NCI-H226 (cell line): ENCODE measurements around the gene PTMS.
A peak's percentile ranks its signal among the peaks of the same experiment; 100 is the strongest.

Source experiments
- DNase-seq: peaks from one replicate; pipeline ENCODE4 v3.0.0-alpha.2; 2015

The PTMS gene

DNA sequence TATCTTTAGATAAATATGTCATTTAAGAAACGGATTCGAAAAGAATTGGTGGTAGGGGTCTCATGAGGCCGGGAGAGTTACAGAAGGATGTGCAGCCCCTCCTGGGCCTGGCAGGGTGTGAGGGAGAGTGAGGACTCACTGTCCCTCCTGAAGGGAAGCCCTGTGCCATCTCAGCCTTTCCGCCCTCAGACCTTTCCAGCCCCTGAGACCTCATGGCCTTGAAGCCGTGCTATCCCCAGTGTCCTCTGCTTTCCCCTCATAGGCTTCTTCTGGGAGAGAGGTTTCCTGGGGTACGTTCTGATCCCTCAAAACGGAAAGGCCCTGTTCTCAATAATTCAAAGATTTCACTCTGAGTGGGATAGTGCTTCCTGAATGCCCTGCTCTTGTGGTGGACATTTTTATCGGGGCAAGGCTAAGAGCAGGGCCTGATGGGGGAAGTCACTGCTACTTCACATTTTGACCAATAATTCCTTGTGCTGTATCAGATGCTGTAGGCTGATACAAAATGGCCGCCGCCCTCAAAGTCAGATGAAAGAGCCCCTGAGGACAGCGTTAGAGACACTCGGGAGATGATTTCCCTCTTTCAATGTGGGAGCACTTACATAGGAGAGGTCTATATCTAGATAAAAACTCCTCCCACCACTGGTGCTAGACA, 24.5 kb downstream of the PTMS start:
- DNase-seq = no peak

DNA sequence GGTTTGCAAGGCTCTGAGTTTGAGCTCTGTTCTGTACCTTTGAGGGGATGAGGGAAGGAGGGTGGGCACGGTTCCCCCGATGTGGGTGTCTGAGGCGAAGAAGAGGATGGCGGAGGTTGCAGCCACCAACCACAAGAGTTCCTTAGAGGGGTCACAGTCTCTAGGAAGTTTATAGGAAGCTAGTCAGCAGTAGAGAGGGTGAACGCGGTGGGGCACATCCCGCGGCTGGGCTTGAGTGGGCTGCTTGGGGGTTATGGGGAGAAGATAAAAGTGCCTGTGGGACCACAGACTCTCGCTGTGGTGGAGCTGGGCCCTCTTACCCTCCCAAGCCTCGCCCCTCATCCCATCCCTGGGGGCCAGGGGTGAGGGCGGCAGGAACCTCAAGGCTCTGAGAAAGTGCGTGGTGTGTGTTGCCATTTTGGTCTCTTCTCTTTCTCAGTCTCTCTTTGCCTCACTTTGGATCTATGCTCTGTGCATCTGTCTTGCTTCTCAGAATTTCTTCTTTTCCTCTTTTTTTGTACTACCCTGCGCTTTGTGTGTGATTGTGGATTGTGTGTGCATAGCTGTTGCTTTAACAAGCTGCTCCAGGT, 25.9 kb downstream of the PTMS start:
- no peak for DNase-seq

DNA sequence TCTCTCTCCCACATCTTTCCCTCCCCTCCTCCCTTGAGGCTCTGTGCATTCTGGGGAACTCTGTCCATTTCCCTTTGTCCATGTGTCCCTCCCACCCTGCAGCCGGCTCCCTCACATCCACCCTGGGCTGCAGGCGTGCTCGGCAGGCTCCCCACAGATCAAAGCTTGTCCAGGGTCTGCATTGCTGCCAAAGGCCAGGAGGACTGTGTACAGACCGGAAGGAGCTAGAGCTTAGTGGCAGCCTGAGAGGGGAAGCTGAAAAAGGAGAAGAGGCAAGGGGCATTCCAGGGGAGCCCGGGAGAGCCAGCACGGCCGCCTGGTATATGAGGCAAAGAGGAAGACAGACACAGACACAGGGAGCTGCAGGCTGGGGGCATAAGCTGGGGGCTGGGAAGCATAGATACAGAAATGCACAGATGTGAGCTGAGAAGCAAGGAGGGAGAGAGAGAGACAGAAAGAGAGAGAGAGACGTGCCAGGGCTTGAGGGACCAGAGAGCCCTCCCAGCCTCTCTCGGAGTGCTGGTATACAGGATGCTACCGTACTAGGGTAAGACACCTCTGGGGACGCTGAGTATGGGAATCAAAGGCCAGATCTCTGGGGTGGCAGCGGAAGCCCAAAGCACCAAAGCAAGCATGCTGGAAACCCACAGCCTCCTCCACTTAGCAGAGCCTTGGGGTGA, 26.5 kb downstream of the PTMS start:
- DNase-seq = no peak

DNA sequence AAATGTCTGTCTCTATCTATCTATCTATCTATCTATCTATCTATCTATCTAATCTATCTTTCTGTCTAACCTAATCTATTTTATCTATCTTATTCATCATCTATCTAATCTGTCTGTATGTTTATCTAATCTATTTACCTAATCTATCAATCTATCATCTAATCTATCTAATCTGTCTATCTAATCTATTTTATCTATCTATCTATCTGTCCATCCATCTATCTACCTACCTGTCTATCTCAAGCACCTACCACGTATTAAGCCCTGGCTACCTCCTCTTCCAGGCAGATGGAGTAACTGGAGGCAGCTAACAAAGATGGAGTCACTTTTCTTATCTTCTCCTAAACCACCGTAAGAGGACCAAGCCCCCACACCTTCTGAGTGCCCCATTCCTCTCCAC, 28.9 kb downstream of the PTMS start:
- no peak for DNase-seq

GRCh38 chr12:6796576-6796975, 30.4 kb downstream of the PTMS start:
- DNase-seq = no peak

DNA sequence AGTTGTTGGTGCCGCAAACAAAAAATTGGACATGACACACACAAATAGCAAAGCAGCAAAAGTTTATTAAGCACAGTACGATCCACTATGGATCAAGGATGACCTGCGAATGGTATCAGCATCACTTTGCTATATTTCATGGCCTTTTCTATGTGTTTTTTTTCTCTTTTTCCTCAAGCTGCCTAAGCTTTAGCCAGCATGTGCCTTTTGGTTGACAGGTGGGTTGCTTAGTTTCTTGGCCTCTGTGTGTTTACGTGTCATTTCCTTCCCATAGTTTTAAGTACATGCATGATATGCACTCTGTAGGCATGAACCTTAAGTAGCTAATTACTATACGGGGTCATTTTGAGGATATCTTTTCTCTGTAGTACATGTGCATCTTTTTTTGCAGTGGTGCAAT, 33.0 kb downstream of the PTMS start:
- DNase-seq = no peak

GRCh38 chr12:6807170-6807569, 41.0 kb downstream of the PTMS start:
- peak; percentile 12 for DNase-seq

- no peak for DNase-seq
These were observed 42.9 kb downstream of the PTMS start for GRCh38 chr12:6809056-6809455.

GRCh38 chr12:6810758-6811157, 44.6 kb downstream of the PTMS start:
- no peak for DNase-seq

DNA sequence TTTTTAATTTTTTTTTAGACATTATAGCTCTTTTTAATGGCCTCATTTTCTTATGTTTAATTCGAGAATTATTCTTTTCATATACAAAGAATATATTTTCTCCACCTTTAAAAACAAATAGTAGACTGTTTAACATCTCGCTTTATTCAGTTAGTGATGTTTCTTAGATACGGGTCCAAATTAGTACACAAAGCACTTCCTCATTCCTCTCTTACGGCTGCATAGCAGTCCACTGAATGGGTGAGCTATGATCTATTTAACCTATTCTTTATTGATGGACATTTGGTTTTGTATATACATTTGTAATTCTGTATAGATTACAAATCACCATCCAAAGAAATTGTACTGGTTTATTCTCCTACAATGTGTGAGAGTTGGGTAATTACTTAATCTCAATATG, 47.2 kb downstream of the PTMS start:
- DNase-seq = no peak

DNA sequence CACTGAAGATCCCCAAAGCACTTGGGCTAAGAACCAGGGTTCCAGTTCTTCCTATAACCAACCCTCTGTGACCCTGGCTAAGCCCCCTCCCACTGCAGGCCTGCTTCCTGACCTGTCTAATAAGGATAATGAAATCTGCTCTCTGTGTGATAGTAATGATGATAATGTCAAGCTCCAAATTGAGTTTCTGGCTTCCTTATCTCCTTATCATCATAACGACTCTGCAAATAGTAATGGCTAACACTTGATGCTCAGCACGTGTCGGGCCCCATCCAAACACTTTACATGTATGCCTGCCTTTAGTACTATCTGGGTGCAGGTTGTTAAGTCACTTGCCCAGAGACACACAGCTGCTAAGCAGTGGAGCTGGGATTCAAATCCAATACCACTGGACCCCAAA, 50.4 kb downstream of the PTMS start:
- no peak for DNase-seq

DNA sequence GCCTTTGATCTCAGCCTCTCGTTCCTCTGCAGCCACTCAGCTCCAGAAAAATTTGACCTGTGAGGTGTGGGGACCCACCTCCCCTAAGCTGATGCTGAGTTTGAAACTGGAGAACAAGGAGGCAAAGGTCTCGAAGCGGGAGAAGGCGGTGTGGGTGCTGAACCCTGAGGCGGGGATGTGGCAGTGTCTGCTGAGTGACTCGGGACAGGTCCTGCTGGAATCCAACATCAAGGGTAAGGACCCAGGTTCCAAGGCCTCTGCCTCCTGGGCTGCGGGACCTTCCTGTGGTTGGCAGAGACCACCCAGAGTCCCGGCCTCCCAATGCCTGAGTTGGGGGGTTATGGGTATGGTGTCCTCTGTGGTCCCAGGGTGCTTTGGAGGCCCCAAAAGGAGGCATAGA, 50.9 kb downstream of the PTMS start:
- DNase-seq = no peak

- no peak for DNase-seq
These were observed 51.5 kb downstream of the PTMS start for GRCh38 chr12:6817662-6818157.

DNA sequence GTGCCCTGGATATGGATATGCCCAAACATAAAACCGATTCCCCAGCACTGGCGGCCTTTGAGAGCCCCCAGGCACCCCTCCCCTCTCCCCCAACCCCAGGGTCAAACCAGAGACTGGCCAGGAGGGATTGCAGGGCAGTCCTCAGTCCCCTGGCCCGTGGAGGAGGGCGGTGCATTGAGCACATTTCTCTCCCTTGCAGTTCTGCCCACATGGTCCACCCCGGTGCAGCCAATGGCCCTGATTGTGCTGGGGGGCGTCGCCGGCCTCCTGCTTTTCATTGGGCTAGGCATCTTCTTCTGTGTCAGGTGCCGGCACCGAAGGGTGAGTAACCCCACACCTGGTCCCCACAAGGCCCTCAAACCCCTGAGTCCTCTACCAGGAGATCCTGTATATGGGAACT, 52.1 kb downstream of the PTMS start:
- no peak for DNase-seq

GRCh38 chr12:6818645-6819044, 52.5 kb downstream of the PTMS start:
- DNase-seq = no peak

DNA sequence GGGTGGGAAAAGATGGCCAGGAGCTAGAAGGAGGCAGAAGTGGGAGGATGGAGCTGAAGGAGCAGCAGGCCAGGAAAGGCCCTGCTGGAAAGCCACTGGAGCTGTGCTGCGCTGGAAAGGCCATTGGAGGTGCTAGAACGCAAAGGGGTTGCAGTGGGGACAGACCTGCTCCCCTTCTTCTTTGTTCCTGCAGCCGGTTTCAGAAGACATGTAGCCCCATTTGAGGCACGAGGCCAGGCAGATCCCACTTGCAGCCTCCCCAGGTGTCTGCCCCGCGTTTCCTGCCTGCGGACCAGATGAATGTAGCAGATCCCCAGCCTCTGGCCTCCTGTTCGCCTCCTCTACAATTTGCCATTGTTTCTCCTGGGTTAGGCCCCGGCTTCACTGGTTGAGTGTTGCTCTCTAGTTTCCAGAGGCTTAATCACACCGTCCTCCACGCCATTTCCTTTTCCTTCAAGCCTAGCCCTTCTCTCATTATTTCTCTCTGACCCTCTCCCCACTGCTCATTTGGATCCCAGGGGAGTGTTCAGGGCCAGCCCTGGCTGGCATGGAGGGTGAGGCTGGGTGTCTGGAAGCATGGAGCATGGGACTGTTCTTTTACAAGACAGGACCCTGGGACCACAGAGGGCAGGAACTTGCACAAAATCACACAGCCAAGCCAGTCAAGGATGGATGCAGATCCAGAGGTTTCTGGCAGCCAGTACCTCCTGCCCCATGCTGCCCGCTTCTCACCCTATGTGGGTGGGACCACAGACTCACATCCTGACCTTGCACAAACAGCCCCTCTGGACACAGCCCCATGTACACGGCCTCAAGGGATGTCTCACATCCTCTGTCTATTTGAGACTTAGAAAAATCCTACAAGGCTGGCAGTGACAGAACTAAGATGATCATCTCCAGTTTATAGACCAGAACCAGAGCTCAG, 53.2 kb downstream of the PTMS start:
- no peak for DNase-seq

DNA sequence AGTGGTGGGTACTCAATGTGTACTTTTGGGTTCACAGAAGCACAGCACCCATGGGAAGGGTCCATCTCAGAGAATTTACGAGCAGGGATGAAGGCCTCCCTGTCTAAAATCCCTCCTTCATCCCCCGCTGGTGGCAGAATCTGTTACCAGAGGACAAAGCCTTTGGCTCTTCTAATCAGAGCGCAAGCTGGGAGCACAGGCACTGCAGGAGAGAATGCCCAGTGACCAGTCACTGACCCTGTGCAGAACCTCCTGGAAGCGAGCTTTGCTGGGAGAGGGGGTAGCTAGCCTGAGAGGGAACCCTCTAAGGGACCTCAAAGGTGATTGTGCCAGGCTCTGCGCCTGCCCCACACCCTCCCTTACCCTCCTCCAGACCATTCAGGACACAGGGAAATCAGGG, 54.0 kb downstream of the PTMS start:
- DNase-seq = no peak
